ENCODE measurements around the gene EFCAB14.

GRCh38 chr1:46637444-46638083 lies 81.3 kb downstream of the EFCAB14 start:
- TF ChIP-seq CTCF (conservative IDR thresholded peaks at IDR 0.05; ENCODE audit: low read depth, low read length) (no peak), POLR2A (IDR thresholded peaks at IDR 0.05; ENCODE audit: low read depth, low read length) (no peak), RCOR1 (IDR thresholded peaks at IDR 0.05; ENCODE audit: insufficient replicate concordance, low read length) (no peak)

Data from IMR-90 (cell line).